ENCODE data around the gene CCDC136. TPM values are rescaled to one million over a fixed set of nuclear protein-coding genes. Genes with fewer than 3 reads are reported as not detected.

CCDC136 gene
- total RNA-seq, 1 experiment from 2014 or later, result 31.1 TPM

DNA sequence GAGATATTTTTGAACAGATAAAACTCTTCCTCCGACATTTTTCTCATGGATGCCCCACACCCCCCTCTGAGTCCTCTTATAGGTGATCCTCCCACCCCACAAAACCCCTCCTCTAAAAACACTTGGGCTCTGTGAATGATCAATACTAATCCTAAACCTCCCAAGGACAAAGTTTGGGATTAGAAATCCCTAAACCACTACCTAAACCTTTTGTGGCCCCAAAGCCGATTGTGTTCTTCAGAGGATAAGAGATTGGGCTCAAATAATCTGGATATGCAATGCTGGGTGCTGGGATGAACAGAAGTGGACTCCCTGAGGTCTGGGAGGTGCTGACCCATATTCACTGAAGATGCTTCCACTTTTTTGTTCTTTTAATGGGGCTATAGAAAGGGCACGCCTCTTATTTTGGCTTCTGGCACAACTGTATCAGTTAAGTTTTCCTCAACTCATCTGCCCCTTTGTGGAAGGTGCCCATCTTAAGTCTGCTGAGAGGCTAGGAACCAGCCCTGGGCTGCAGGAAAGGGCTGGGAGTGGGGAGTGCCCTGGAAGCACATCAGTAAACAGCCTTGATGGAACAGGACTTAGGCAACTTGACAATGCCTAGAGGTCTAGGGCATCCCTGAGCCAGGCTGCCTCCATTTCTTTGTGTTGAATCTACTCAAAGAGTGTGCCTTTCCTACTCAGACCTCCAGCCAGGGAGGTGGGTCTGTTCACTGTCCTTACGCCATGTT lies 15.9 kb upstream of the CCDC136 start, which contains the start of gene OPN1SW:
Gene OPN1SW, minus strand, starts transcription at position 51 of the 731 bp plus-strand sequence. Its CDS starts 13 bp downstream, at position 38.
- Histone ChIP-seq H2AK5ac (ENCODE audit: insufficient read length, low read length) (no peak within 1 kb of the TSS), H2AFZ (ENCODE audit: low read length) (no peak within 1 kb of the TSS), H4K91ac (ENCODE audit: insufficient read length, low read depth, low read length) (no peak within 1 kb of the TSS), H3K23ac (ENCODE audit: insufficient read length, low read depth, low read length) (no peak within 1 kb of the TSS), H2BK5ac (ENCODE audit: insufficient read length, low read length) (no peak within 1 kb of the TSS), H2BK15ac (ENCODE audit: low read depth, low read length) (no peak within 1 kb of the TSS), H3K23me2 (ENCODE audit: insufficient read length, low read depth, low read length, poor library complexity, severe bottlenecking) (no peaks in the 10 kb centered on the region), H2BK12ac (ENCODE audit: insufficient read length, low read depth, low read length) (no peak within 1 kb of the TSS), H4K5ac (ENCODE audit: insufficient read length, low read depth, low read length) (no peak within 1 kb of the TSS), H3K79me1 (ENCODE audit: insufficient read depth, low read depth, low read length, poor library complexity, severe bottlenecking) (no peaks in the 10 kb centered on the region), H3K4ac (ENCODE audit: low read depth, low read length) (no peak within 1 kb of the TSS), H3K27ac (ENCODE audit: insufficient read length, low read depth, low read length) (no peak within 1 kb of the TSS), H3K4me2 (ENCODE audit: insufficient read depth, insufficient read length, low read length) (no peak within 1 kb of the TSS), H4K8ac (replicated peaks; ENCODE audit: insufficient read length, low read depth, low read length) (no peak within 1 kb of the TSS), H2BK20ac (ENCODE audit: low read depth, low read length, poor library complexity, severe bottlenecking) (no peak within 1 kb of the TSS), H3K9me3 (ENCODE audit: control insufficient read depth, low read depth, low read length) (no peaks in the 10 kb centered on the region), H3K9ac (ENCODE audit: extremely low read depth, insufficient read length, low read length) (no peak within 1 kb of the TSS), H3T11ph (ENCODE audit: low read length) (no peak within 1 kb of the TSS), H3K4me1 (ENCODE audit: insufficient read depth, low read length) (no peaks in the 10 kb centered on the region), H3K18ac (ENCODE audit: insufficient read length, low read depth, low read length) (no peak within 1 kb of the TSS), H3K14ac (ENCODE audit: insufficient read depth, low read length) (no peak within 1 kb of the TSS), H4K20me1 (ENCODE audit: control insufficient read depth, insufficient read depth, insufficient read length) (no peaks in the 10 kb centered on the region), H2BK120ac (ENCODE audit: low read depth, low read length, poor library complexity, severe bottlenecking) (no peak within 1 kb of the TSS), H3K56ac (ENCODE audit: insufficient read length, low read depth, low read length) (no peak within 1 kb of the TSS), H3K79me2 (ENCODE audit: insufficient read depth, low read length) (no peaks in the 10 kb centered on the region), H3K27me3 (ENCODE audit: insufficient read depth, low read length) (no peaks in the 10 kb centered on the region)
- H3K36me3 Mint-ChIP-seq (ENCODE audit: insufficient read depth in 1 of 3, low read depth in 3 of 3), result peaks cover 24 to 32% (median 31%) of the 10 kb centered on the region in 3 experiments
- no peak within 1 kb of the TSS for H3K4me3 Mint-ChIP-seq
- no CpG with 5 or more reads among the region's 4 CpGs for WGBS (ENCODE audit: extremely low coverage, insufficient read length, low lambda C conversion rate)
- no peak for DNase-seq
- no peak within 1 kb of the TSS; a peak in 1 of 7 replicates for H3K27ac Mint-ChIP-seq
- TF ChIP-seq, protein P1, sequence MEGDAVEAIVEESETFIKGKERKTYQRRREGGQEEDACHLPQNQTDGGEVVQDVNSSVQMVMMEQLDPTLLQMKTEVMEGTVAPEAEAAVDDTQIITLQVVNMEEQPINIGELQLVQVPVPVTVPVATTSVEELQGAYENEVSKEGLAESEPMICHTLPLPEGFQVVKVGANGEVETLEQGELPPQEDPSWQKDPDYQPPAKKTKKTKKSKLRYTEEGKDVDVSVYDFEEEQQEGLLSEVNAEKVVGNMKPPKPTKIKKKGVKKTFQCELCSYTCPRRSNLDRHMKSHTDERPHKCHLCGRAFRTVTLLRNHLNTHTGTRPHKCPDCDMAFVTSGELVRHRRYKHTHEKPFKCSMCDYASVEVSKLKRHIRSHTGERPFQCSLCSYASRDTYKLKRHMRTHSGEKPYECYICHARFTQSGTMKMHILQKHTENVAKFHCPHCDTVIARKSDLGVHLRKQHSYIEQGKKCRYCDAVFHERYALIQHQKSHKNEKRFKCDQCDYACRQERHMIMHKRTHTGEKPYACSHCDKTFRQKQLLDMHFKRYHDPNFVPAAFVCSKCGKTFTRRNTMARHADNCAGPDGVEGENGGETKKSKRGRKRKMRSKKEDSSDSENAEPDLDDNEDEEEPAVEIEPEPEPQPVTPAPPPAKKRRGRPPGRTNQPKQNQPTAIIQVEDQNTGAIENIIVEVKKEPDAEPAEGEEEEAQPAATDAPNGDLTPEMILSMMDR (conservative IDR thresholded peaks at IDR 0.05), result no peak
- H3K27me3 Mint-ChIP-seq (ENCODE audit: low read depth), result peaks cover 10% of the 10 kb centered on the region
- 0 out of 4 replicates have a peak, but pooled peaks cover 0 to 1% of the 10 kb centered on the region in 2 experiments for H3K4me1 Mint-ChIP-seq
- peaks cover 13 to 14% of the 10 kb centered on the region in 2 experiments for H3K9me3 Mint-ChIP-seq
